NCI-H82 treated with DMSO at 0.1 percent for 48 hours (cell line): ENCODE data around the gene ACTL6B.
"Not testable (repeated sequence)": the region's sequence is repeated elsewhere in the genome, so short reads cannot be mapped to it uniquely, and the experiment has no call there.

ENCODE experiments used
- DNase-seq: peaks from one replicate; lab custom pipeline; 2025; ENCODE audit not compliant: unreplicated experiment; lab: John Stamatoyannopoulos, UW

Gene ACTL6B

DNA sequence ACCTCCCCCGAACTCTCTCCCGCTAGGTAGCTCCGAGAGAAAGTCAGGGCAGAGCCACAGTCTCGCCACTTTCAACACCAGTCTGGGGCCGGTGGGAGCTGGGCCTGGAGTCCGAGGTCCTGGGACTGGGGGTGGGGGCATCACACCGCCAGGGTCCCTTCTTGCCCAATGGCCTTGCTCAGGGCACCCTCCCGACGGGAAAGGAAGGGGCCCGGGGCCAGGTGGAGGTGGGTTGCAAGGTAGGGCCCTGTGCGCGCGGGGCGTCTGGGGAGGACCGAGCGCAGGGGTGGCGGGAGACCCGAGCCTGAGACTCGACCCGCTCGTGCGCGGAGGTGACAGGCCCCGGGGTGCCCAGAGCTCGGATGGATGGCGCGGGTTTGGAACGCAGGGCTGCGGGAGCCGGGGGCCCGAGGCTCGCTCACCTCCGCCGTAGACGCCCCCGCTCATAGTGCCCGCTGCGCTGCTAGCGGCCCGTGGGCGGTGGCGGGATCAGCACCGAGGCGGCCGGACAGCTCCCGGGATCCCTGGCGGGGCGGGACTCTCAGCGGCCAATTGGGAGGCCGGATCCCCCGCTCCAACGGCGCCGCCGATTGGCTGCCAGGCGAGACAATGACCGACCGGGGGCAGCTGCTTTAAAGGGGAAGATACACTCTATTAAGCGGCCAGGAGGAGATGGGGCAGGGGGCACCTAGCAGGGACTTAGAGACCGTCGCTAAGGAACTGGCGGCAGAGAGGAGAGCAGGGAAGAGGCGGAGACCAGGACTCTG is at the start of gene ACTL6B:
Gene ACTL6B (minus strand): TSS at position 541 of the 767 bp plus-strand sequence. CDS start 94 bp downstream, at position 447.
- DNase-seq = peak; percentile 58

DNA sequence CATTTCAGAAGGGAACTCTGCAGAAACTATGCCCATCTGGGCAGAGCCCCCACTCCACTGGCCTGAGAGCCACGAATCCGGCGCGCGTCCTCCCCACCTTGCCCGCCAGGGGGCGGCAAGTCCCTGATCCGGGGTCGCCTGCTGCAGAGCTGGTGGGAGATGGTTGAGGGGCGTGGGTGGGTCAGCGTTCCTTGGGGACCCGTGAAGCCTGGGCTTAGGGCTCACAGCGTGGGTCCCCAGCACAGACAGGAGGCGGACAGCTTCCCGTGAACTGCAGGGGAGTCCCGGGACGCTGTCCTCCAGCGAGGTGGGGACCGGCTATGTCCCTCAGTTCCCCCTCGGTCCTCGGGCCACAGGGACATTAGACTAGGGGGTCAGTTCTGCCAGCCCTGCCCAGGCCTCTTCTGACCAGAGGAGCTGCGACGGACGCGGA is 49.1 kb upstream of the ACTL6B start:
- DNase-seq = peak; percentile 36

DNA sequence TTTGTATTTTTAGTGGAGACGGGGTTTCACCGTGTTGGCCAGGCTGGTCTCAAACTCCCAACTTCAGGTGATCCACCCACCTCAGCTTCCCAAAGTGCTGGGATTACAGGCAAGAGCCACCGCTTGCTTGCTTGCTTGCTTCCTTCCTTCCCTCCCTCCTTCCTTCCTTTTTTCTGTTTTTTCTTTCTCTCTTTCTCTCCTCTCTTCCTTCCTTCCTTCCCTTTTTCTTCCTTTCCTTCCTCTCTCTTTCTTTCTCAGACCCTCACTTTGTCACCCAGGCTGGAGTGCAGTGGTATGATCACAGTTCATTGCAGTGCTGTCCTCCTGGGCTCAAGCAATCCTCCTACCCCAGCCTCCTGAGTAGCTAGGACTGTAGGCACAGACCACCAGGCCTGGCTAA is 44.8 kb upstream of the ACTL6B start:
- not testable (repeated sequence) for DNase-seq

DNA sequence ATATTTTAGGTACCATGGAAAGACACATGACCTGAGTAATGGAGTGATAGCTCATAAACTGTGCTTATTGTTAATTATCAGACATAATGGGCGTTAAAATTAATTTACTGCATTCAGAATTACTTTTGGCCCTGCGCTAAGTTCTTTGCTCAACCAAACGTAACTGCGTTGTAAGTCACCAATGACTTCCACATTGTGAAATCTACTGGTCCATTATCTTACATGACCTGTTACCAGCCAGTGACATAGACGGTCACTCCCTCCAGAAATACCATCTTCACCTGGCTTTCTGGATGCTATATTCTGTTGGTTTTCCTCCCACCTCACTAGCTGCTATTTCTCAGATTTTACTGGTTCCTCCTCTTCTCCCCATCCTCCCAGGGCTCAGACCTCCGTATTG is 42.8 kb upstream of the ACTL6B start:
- DNase-seq = no peak

DNA sequence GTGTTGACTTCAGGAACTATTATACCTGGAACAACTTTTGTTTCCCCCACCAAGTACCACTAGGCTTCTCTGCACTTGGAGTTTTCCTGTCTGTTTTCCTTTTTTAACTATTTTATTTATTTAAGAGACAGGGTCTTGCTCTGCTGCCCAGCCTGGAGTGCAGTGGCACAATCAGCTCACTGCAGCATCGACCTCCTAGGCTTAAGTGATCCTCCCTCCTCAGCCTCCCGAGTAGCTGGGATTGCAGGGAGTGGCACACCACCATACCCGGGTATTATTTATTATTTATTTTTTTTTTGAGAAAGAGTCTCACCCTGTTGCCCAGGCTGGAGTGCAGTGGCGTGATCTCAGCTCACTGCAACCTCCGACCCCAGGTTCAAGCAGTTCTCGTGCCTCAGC is 39.9 kb upstream of the ACTL6B start:
- DNase-seq = no peak

DNA sequence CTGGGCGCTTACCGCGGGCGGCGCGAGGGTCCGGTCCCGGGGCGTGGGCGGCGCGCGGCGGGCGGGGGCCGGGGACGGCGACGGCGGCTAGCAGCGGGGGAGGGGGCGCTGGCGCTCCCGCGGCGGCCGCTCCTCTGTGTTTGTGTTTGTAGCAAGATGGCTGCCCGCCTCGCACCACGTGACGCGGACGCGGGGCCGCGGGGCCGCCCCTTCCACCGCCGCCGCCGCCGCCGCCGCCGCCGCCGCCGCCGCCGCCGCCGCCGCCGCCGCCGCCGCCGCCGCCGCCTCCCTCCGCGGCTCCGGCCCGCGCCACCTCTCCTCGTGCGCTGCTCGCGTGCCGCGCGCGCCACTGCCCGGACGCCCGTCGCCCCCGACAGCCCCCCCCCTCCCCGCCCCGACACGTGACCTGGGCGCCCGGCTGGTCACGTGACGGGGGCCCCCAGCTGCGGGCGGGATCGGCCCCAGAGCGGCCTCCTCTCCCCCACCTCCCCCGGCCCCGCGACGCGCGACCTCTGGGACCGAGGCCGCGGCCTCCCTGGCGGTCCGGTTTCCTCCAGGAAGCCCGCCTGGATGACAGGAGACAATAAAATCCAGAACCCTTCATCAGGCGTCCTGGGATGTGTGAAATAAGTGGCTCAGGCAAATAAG is 38.0 kb upstream of the ACTL6B start, which contains the start of gene GIGYF1:
Gene GIGYF1 (minus strand): TSS at position 153 of the 648 bp plus-strand sequence. CDS start 6,012 bp downstream, outside the sequence.
- DNase-seq = peak; percentile 16

DNA sequence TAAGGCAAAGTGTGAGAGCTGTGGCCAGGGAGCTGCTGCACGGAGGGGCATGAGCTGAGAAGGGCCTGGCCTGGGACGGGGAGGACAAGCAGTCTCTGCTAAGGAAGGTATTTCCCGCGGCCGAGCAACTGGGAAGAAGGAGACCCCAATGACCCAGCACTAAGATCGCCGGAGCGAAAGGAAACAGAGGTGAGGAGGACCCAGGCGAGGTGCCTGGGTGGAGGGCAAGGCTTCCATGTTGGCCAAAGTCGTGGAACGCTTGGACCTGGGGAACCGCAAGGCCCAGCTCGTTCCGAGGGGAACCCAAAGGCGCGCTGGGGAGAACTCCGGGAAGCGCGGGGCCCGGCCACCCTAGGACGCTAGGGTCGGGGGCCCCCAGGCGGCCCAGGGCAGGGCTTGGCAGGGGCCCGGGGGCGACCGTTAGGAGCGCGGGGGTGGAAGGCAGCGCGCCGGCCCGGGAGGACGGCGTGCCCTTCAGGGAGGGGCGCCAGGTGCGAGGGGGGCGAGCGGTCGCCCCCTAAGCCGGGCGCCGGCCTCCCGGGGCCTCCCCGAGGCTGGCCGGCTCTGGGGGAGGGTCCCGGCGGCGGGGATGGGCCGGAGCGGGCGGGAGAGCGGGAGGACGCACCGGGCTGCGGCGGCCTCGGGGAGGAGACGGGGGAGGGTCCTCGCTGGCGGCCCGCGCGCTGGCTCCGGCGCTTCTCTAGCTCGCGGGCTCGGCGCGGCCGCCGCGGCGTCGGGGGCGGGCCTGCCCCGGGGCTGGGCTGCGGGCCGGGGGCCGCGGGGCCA is 37.3 kb upstream of the ACTL6B start:
- no peak for DNase-seq

DNA sequence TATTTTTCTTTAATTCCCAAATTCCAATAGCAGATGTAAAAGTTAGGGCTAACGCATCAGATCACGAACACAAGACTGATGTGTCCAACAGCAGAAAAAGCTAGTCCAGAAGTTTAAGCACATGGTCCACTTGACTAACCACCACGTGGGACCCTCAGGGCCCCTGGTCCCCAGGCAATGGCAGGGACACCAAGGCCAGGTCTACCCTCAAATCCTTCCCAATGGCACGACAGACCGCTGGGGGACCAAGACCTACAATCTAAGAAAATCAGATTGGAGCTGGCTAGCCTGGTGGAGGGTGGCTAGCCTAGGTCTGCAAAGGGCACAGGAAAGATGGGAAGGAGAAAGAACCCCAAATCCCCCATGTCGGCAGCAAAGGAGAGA is 36.3 kb upstream of the ACTL6B start:
- no peak for DNase-seq

DNA sequence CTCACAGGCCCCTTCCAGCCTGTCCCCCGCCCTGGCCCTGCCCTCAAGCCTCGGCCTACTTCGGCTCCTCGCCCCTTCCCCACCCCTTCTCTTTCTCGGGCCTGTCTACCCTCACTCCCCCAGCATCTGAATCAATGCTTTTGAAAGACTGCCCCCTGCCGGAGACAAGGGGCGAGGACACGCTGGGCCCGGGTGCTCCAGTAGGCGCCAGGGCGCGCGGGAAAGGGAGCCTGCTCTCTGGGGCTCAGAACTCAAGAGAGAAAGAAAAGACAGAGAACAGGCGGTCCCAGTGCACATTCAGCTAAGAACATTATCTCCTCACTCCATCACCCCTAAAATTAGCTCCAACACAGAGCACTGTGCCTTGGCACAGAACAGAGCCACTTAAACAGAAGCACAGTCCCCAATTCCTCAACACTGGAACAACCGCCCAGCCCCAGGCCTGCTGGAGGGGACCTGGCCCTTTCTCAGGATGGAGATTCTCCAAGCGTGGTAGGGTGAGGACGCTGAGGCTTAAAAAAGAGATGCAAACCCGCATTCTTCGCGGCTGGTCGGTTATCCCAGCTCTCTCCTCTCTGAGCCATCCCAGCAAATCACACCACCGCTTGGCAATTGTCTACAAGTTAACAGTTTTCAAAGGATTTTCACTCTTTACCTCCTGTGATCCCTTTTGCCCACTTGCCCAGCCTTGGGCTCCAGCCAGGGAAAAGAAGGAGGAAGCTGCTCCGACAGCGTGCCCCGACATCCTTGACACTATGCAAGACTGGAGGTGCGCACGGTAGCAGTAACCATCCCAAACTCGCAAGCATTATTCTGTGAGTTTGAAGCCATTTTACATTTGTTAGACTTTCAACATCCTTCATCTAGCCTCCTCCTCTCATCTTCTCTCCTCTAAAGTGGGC is 35.7 kb upstream of the ACTL6B start:
- DNase-seq = peak; percentile 47

DNA sequence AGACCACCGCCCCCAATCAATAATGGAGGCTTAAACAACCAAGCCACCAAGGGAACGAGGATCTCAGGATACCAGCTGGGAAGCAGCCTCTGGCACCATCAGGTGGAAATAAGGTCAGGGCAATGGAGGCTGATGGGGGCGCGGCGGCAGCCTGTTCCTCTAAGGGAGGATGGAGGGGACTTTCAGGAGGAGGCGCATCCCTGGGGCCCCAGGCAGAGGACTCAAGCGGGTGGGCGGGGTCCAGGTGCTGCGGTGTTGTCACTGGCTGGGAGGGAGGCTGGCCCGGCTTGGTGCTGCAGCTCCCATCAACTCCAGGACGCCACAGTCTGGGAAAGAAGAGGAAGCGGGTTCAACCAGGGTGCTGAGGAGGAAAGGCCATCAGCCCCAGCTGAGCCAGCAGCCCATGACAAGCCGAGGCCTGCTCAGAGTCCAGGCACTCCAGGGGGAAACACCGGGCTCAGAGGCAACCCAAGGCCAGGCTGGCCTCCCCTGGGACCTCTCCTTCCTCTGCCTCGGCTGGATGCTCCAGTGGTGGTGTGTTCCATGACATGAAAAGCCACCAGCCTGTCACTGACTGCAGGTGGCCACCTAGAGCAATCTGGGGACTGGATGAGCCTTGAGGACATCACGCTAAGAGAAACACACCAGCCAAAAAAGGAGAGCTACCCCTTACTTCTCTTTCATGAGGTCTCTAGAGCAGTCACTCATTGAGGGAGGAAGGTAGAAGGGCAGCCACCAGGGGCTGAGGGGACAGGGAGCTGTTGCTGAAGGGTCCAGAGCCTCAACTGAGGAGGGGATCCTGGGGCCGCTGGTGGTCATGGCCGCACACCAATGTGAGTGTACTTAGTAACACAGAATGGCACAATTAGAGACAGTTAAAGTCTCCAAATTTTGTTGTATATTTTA is 33.2 kb upstream of the ACTL6B start:
- no peak for DNase-seq

DNA sequence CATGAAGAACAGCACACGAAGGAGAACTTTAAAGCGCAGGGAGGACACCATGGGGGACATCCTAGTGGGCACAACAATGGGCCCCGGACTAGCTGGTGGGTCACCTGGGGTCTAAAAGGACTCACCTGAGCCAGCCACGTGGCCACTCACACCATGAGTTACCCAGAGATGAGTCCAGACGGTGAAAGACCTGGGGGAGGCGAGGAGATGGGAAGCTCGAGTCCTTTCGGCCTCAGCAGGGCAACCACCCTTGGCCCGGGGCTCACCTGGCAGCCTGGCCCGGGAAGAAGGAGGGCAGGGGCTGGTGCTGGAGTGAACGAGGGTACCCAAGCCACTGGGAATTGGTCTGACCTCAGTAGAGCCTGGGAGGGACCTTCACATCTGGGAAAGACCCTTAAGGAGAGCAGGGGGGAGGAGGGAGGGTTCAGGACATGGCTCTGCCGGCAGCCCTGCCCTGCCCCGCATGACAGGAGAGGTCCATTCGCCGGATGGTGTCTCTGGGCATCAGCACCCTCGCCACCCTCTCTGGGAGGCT is 32.1 kb upstream of the ACTL6B start:
- DNase-seq = no peak

DNA sequence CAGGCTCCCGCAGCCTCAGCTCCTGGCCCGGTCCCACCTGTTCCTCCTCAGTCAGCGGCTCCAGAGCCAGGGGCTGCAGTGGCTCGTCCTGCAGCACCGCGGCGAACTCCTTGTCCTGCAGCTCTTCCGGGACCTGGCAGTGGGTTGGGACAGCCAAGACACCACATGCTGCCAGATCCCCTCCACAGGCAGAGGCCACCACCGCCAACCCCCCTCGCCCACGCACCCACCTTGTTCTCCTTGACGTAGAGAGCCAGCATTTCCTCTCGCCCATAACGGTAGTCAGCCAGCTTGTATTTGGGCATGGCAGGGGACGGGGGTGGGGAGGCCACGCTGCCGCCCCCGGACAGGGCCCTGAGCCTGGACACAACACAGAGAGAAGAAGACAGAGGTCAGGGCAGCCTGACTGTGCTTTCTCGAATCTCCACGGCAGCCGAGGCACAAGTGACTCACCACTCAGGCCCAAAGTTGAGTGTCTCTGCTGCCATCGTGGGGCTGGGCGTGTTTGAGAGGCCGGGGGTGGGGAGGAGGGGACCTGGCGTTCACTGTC is 31.6 kb upstream of the ACTL6B start:
- no peak for DNase-seq

DNA sequence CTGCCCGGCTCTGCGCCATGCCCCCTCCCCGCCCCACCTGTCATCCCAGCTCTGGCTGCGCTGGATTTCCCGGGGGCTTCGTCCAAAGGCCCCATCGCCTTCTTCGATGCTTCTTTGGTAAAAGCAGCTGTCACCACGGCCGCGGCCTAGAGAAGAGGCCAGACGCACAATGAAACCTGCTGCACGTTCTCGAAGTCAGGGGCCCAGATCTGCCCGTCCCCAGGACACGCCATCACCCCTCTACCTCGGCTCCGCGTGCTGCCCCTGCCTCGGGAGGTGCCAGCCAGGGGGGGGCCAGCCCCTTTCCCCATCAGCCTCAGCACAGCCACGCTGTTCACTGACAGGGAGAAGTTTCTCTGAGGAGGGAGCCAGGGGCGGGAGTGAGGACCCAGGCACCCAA is 31.0 kb upstream of the ACTL6B start:
- no peak for DNase-seq

DNA sequence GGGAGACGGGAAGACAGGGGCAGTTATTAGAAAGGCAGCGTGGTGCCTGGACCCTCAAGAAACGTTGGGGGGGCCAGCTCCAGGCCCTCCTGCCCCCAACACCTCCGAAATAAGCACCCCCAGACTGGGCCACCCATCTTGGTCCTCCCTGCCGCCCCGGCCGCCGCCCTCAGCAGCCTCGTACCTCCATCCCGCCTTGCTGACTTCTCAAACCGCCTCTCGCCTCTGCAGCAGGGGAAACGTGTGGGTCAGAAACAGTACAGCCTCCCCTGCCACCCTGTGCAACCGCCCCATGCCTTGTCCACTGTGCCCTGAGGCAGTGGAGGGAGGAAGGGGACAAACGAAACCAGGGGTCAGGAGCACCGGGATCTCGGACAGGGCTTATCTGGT is 30.6 kb upstream of the ACTL6B start:
- no peak for DNase-seq

DNA sequence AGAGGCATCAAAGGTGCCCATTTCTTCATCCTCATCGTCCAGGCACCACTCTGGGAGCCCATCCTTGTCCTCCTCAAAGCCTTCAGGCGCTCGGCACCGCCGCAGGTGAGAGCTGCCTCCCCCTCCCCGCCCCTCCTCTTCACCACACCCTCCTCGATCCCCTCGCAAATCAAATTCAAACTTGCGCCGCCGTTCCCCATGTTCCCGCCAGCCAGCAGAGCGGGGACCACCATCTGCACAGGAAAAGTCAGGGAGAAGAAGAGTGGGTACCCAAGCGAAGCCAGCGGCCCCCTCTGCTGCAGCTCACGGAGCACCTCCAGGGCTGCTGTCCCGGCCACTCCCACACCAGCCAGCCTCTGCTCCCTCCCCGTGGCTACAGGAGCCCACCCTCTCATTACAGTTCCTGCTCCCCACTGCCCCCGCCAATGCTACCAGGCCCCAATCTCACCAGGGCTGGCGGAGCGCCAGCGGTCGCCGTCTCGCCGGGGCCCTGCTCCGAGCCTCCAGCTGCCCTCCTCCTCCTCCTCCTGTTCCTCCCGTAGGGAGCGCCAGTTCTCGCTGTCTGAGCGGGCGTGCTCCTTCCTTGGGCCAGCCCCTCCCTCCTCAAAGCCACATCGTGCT is 30.1 kb upstream of the ACTL6B start:
- no peak for DNase-seq

DNA sequence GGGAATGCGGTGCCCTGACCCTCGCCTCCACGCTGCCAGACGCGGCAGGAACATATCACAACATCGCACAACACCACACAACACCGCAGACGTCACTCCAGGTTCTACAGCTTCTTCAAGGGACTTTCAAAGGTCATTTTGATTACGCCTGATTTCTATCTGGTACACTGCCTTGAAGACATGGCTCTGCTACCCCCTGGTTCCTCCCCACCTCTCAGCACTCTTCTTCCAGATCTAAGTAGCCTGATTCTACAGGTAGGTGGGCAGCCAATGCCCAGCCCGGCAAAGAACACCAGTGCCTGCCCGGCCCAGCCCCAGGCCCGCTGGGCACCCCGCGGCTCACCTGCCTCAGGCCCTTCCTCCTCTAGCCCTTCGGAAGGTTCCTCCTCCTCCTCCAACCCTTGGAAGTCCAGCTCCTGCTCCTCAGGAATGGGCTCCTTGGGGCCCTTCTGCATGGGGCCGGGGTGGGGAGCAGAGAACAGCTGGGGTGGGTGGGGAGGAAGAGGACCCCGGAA is 29.4 kb upstream of the ACTL6B start:
- DNase-seq = no peak

DNA sequence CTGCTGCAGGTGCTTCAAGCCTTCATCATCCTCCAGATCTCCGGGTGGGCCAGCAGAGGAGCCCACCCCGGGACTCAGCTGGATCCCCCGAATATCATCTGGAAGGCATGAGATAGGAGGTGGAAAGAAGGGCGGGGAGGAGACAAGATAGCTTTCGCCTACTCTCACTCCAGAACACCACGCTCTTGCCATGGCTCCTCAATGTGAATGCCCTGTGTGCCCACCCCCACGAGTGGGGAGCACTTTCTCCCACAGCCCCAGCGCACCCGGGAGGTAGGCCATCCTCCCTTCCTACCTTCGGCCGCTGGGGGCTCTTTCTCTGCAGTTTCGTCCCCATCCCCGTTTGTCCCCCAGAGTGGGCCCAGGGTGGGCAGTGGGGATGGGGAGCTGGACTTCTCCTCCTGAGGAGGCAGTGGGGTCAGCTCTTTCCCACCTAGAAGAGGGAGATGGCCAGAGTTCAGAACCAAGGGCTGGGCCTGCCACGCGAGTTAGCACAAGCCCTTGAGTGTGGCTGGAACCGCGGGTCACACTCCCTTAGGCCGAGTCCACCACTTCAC is 28.9 kb upstream of the ACTL6B start:
- DNase-seq = no peak

DNA sequence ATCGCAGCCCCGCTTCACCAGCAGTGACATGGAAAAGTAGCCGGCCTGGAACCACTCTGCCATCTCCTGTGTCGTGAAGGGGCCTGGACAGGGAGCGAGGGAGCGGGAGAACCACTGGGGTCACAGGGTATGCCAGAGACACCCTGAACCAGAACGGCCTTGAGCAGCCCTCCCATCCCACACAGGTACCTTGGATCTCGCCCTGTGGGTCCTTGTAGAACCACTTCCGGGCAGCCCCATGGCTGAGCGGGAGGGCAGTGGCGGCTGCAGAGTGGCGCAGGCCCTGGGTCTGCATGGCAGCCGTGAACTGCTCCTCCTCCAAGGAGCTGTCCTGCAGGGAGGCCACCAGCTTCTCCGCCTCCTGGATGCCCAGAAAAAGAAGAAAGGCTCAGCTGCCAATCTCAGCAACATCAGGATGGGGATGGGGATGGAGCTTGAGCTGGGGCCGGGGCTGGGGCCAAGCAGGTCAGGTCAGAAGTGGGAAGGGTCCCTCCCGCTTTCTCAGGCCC is 28.3 kb upstream of the ACTL6B start:
- DNase-seq = no peak
